Caco-2 (cell line): Measurements from ENCODE around the gene PAM16. TPM values are rescaled to one million over a fixed set of nuclear protein-coding genes. Genes with fewer than 3 reads are reported as not detected.

Source experiments
- BruUV-seq: library from RNA; stranded (reverse); fragments of 400-500 nt; replicated peaks from 2 replicates; lab custom pipeline; 2021; lab: Mats Ljungman, UMichigan
- CTCF ChIA-PET: fragments of 300-600 bp; sonication (Branson Sonifier 250); formaldehyde crosslinking; loops from one replicate; lab custom pipeline; 2022; ENCODE audit warnings: antibody characterized with exemption; lab: Charles Lee
- POLR2A ChIA-PET: fragments of 300-600 bp; sonication (Branson Sonifier 250); formaldehyde crosslinking; loops from one replicate; lab custom pipeline; 2022; ENCODE audit warnings: antibody characterized with exemption; lab: Charles Lee
- DNase-seq, 2 experiments: peaks; one replicate each; pipeline versions ENCODE4 v3.0.0 to v3.0.0-alpha.2; 2020 to 2022
- H3K27me3 ChIP-seq: replicated peaks from 2 replicates; pipeline ENCODE4 v1.6.0; 2011; ENCODE audit warnings: low read length; ENCODE audit not compliant: control insufficient read depth, insufficient read depth
- H3K36me3 ChIP-seq: 2 replicates; pipeline ENCODE4 v1.5.1; 2011; ENCODE audit warnings: low read length; ENCODE audit not compliant: control insufficient read depth, insufficient read depth
- H3K4me1 ChIP-seq: fragments of 250-450 bp; sonication (Bioruptor Pico); 2 replicates; pipeline ENCODE4 v1.5.1; 2020; ENCODE audit warnings: mild to moderate bottlenecking
- H3K4me3 ChIP-seq: 2 replicates; pipeline ENCODE4 v1.5.1; 2011; ENCODE audit warnings: low read depth, mild to moderate bottlenecking, control low read depth, low read length
- H3K9me3 ChIP-seq: fragments of 250-450 bp; sonication (Bioruptor Pico); 2 replicates; pipeline ENCODE4 v1.5.1; 2020; ENCODE audit warnings: mild to moderate bottlenecking, moderate library complexity
- H3K27ac Mint-ChIP-seq: one replicate; pipeline ENCODE4 v1.8.0; 2022; ENCODE audit warnings: mixed read lengths; ENCODE audit not compliant: unreplicated experiment
- H3K27me3 Mint-ChIP-seq: one replicate; pipeline ENCODE4 v1.8.0; 2022; ENCODE audit warnings: mixed read lengths; ENCODE audit not compliant: insufficient read depth, unreplicated experiment
- H3K36me3 Mint-ChIP-seq: one replicate; pipeline ENCODE4 v1.8.0; 2022; ENCODE audit warnings: mild to moderate bottlenecking, mixed read lengths; ENCODE audit not compliant: insufficient read depth, unreplicated experiment
- H3K4me1 Mint-ChIP-seq: one replicate; pipeline ENCODE4 v1.8.0; 2022; ENCODE audit warnings: low read depth, mixed read lengths; ENCODE audit not compliant: unreplicated experiment
- H3K4me3 Mint-ChIP-seq: one replicate; pipeline ENCODE4 v1.8.0; 2022; ENCODE audit warnings: mild to moderate bottlenecking, moderate library complexity, mixed read lengths; ENCODE audit not compliant: unreplicated experiment
- H3K9me3 Mint-ChIP-seq: one replicate; pipeline ENCODE4 v1.8.0; 2022; ENCODE audit warnings: mixed read lengths; ENCODE audit not compliant: unreplicated experiment
- intact Hi-C: fragments of 100-400 bp; cut with micrococcal nuclease; formaldehyde crosslinking; loops from one replicate; pipeline ENCODE4 v1.10.0; 2022; ENCODE audit not compliant: unreplicated experiment
- total RNA-seq: library from RNA; stranded (reverse); gene quantifications from 2 replicates; pipeline ENCODE4 v1.2.3, GENCODE V29; 2022
- TF ChIP-seq, protein P1 (sequence below), 2 experiments: fragments of 200-600 bp in 1 of 2; IDR thresholded peaks; 1 replicate in 1 of 2; 2 replicates in 1 of 2; pipeline versions ENCODE4 v1.5.1 to v1.8.0; 2011 to 2022; ENCODE audit warnings: antibody characterized with exemption in 1 of 2, control low read depth in 1 of 2, inconsistent platforms in 1 of 2, low read depth in 1 of 2, low read length in 1 of 2, mild to moderate bottlenecking in 1 of 2, moderate library complexity in 1 of 2; ENCODE audit not compliant: insufficient read depth in 1 of 2, severe bottlenecking in 1 of 2, unreplicated experiment in 1 of 2

Gene PAM16
- total RNA-seq, 1 experiment from 2014 or later = 74.1 TPM

DNA sequence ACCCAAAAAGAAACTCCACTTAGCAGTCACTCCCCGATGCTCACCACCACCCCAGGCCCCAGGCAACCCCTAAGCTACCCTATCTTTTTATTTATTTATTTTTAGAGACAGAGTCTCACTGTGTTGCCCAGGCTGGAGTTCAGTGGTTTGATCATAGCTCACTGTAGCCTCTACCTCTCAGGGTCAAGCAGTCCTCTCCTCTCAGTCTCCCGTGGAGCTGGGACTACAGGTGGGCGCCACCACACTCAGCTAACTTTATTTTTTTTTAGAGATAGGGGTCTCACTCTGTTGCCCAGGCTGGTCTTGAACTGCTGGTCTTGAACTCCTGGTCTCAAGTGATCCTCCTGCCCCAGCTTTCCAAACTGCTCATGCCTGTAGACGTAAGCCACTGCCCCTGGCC lies 49.9 kb downstream of the PAM16 start:
- TF ChIP-seq, protein P1, sequence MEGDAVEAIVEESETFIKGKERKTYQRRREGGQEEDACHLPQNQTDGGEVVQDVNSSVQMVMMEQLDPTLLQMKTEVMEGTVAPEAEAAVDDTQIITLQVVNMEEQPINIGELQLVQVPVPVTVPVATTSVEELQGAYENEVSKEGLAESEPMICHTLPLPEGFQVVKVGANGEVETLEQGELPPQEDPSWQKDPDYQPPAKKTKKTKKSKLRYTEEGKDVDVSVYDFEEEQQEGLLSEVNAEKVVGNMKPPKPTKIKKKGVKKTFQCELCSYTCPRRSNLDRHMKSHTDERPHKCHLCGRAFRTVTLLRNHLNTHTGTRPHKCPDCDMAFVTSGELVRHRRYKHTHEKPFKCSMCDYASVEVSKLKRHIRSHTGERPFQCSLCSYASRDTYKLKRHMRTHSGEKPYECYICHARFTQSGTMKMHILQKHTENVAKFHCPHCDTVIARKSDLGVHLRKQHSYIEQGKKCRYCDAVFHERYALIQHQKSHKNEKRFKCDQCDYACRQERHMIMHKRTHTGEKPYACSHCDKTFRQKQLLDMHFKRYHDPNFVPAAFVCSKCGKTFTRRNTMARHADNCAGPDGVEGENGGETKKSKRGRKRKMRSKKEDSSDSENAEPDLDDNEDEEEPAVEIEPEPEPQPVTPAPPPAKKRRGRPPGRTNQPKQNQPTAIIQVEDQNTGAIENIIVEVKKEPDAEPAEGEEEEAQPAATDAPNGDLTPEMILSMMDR (IDR thresholded peaks at IDR 0.05; ENCODE audit: insufficient read depth in 1 of 2, low read depth in 1 of 2, low read length in 1 of 2, severe bottlenecking in 1 of 2, unreplicated experiment in 1 of 2) = no peak
- no peak overlapping the region for H3K4me3 Mint-ChIP-seq
- Histone ChIP-seq H3K9me3 (no peaks in the 10 kb centered on the region), H3K4me3 (no peak overlapping the region), H3K36me3 (no peaks in the 10 kb centered on the region), H3K4me1 (peaks cover 17% of the 10 kb centered on the region), H3K27me3 (no peaks in the 10 kb centered on the region)
- ChIA-PET POLR2A (no interaction called here), CTCF (no interaction called here)
- no peak for DNase-seq
- no peaks in the 10 kb centered on the region for H3K27me3 Mint-ChIP-seq
- H3K9me3 Mint-ChIP-seq = no peaks in the 10 kb centered on the region
- H3K36me3 Mint-ChIP-seq = peaks cover 14% of the 10 kb centered on the region
- H3K4me1 Mint-ChIP-seq = peaks cover 11% of the 10 kb centered on the region
- BruUV-seq = no TSS peak
- intact Hi-C loops = no loop called here
- H3K27ac Mint-ChIP-seq = peak overlapping the region; percentile 29

DNA sequence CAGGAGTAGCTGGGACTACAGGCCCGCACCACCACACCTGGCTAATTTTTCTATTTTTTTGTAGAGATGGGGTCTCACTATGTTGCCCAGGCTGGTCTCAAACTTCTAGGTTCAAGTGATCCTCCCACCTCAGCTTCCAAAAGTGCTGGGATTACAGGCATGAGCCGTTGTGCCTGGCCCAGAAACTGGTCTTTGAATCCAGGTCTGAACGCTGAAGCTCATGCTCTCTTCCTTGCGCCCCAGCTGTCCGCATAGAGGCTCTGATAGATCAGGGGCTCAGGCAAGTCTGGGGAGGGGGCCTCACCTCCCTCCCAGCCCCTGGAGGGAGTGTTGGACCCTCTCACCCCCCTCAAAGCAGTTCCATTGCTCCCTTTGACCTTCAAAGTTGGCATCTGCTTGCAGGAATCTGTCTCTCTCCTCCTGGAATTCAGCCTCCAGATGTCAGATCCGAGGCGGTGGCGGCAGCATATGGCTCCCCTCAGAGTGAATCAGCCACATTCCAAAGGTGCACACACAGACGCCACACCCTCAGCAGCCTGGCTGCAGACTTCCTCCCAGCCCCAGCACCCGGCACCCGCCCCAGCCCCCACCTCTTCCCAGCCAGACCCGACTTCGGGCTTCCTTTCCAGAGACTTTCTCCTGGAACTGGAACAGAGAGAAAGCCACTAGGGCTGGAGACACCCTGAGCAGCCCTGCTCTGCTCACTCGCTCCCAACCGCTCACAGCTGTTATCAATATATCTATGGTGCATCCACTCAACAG lies 52.2 kb downstream of the PAM16 start:
- Mint-ChIP-seq H3K4me3 (peak overlapping the region; percentile 73), H3K27me3 (no peaks in the 10 kb centered on the region), H3K9me3 (no peaks in the 10 kb centered on the region), H3K27ac (peak overlapping the region; percentile 98), H3K4me1 (peaks cover 13% of the 10 kb centered on the region), H3K36me3 (peaks cover 12% of the 10 kb centered on the region)
- no peaks in the 10 kb centered on the region for H3K36me3 ChIP-seq
- DNase-seq = peak; percentile 89 to 94
- no peaks in the 10 kb centered on the region for H3K27me3 ChIP-seq
- ChIA-PET POLR2A (interaction anchor here (0.5 to 1.0 kb wide), 4 partner anchors 25 to 417 kb away, joined by 3 to 4 read pairs (median 4); partner anchors contain the start of gene TFAP4), CTCF (interaction anchor here (0.7 to 1.9 kb wide), 6 partner anchors 9 to 33 kb away, joined by 3 to 9 read pairs (median 4); no protein-coding TSS in a partner anchor)
- BruUV-seq = TSS peak; percentile 70
- peak overlapping the region; percentile 25 for H3K4me3 ChIP-seq
- no peaks in the 10 kb centered on the region for H3K9me3 ChIP-seq
- peaks cover 17% of the 10 kb centered on the region for H3K4me1 ChIP-seq
- TF ChIP-seq, protein P1 (IDR thresholded peaks at IDR 0.05; ENCODE audit: insufficient read depth in 1 of 2, low read depth in 1 of 2, low read length in 1 of 2, severe bottlenecking in 1 of 2, unreplicated experiment in 1 of 2) = no peak
- intact Hi-C loops = loop anchor here (1.0 kb wide), 1 partner anchor 8 kb away; no protein-coding TSS in a partner anchor

- Histone ChIP-seq H3K27me3 (no peaks in the 10 kb centered on the region), H3K36me3 (no peaks in the 10 kb centered on the region), H3K4me1 (peaks cover 17% of the 10 kb centered on the region), H3K9me3 (no peaks in the 10 kb centered on the region), H3K4me3 (no peak overlapping the region)
- no peaks in the 10 kb centered on the region for H3K27me3 Mint-ChIP-seq
- CTCF ChIA-PET = interaction anchor here (0.7 kb wide), 1 partner anchor 24 kb away, joined by 3 read pairs; no protein-coding TSS in a partner anchor
- TF ChIP-seq, protein P1 (IDR thresholded peaks at IDR 0.05; ENCODE audit: insufficient read depth in 1 of 2, low read depth in 1 of 2, low read length in 1 of 2, severe bottlenecking in 1 of 2, unreplicated experiment in 1 of 2) = no peak
- H3K4me1 Mint-ChIP-seq = peaks cover 23% of the 10 kb centered on the region
- H3K4me3 Mint-ChIP-seq = no peak overlapping the region
- intact Hi-C loops = no loop called here
- peaks cover 10% of the 10 kb centered on the region for H3K36me3 Mint-ChIP-seq
- peak overlapping the region; percentile 66 for H3K27ac Mint-ChIP-seq
- POLR2A ChIA-PET = interaction anchor here (0.6 kb wide), 1 partner anchor 44 kb away, joined by 4 read pairs; no protein-coding TSS in a partner anchor
- no TSS peak for BruUV-seq
- no peak for DNase-seq
- no peaks in the 10 kb centered on the region for H3K9me3 Mint-ChIP-seq
These were observed 53.6 kb downstream of the PAM16 start for GRCh38 chr16:4297480-4297879.
